K562 (cell line): ENCODE measurements around the gene SLC25A10. TPM values are rescaled to one million over a fixed set of nuclear protein-coding genes. Genes with fewer than 3 reads are reported as not detected.
A peak's percentile ranks its signal among the peaks of the same experiment; 100 is the strongest.

Source experiments
- ARID3A ChIP-seq: IDR thresholded peaks from 2 replicates; pipeline ENCODE4 v1.6.1; 2012; ENCODE audit warnings: low read depth, low read length, improper control_type of control experiment, borderline replicate concordance
- ATF7 ChIP-seq: fragments of 450-650 bp; IDR thresholded peaks from 2 replicates; pipeline ENCODE4 v1.7.1; 2014; ENCODE audit warnings: mild to moderate bottlenecking, moderate library complexity
- CREB3L1 ChIP-seq: fragments of 450-650 bp; IDR thresholded peaks from 2 replicates; pipeline ENCODE4 v1.6.1; 2014; ENCODE audit warnings: low read depth, mild to moderate bottlenecking, moderate library complexity, borderline replicate concordance
- FOXA3 ChIP-seq, 2 experiments: fragments of 450-650 bp in 1 of 2; sonication (generic) in 1 of 2; formaldehyde crosslinking; IDR thresholded peaks in 1 of 2; conservative IDR thresholded peaks in 1 of 2; 2 replicates each; pipeline versions ENCODE4 v1.4.0 to v1.8.0; 2020 to 2022; ENCODE audit warnings: mild to moderate bottlenecking in 2 of 2, missing genetic modification reagents in 1 of 2
- FOXJ3 ChIP-seq: sonication (generic); formaldehyde crosslinking; IDR thresholded peaks from 2 replicates; pipeline ENCODE4 v1.4.0; 2020; ENCODE audit warnings: mild to moderate bottlenecking, missing genetic modification reagents
- PTBP1 ChIP-seq: fragments of 200-400 bp; formaldehyde crosslinking; IDR thresholded peaks from 2 replicates; pipeline ENCODE4 v1.6.1; 2017; ENCODE audit warnings: low read depth, low read length
- RBM14 ChIP-seq: fragments of 200-400 bp; formaldehyde crosslinking; IDR thresholded peaks from 2 replicates; pipeline ENCODE4 v1.6.1; 2018; ENCODE audit warnings: low read depth, mild to moderate bottlenecking, low read length, moderate library complexity, borderline replicate concordance; ENCODE audit not compliant: insufficient read depth
- RBM39 ChIP-seq: fragments of 200-400 bp; formaldehyde crosslinking; optimal IDR thresholded peaks from 2 replicates; pipeline ENCODE3; 2018; ENCODE audit warnings: low read depth, low read length
- SIN3A ChIP-seq, 2 experiments: fragments of 150-350 bp in 1 of 2; IDR thresholded peaks; 2 replicates each; pipeline ENCODE4 v1.6.1; 2011 to 2016; ENCODE audit warnings: borderline replicate concordance in 2 of 2, low read depth in 2 of 2, low read length in 2 of 2, mild to moderate bottlenecking in 2 of 2, moderate library complexity in 2 of 2; ENCODE audit not compliant: control insufficient read depth in 1 of 2
- TFAP4 ChIP-seq: sonication (generic); formaldehyde crosslinking; IDR thresholded peaks from 2 replicates; pipeline ENCODE4 v1.8.0; 2022; ENCODE audit warnings: missing genetic modification reagents, mild to moderate bottlenecking, moderate library complexity, borderline replicate concordance
- THAP12 ChIP-seq: fragments of 250-450 bp; sonication (Bioruptor Pico); IDR thresholded peaks from 2 replicates; pipeline ENCODE4 v1.9.0; 2021; ENCODE audit warnings: mild to moderate bottlenecking, inconsistent platforms
- ZBED1 ChIP-seq: IDR thresholded peaks from 2 replicates; pipeline ENCODE4 v1.6.1; 2014
- ZNF263 ChIP-seq: sonication (generic); formaldehyde crosslinking; IDR thresholded peaks from 2 replicates; pipeline ENCODE4 v1.8.0; 2022; ENCODE audit warnings: mild to moderate bottlenecking, missing genetic modification reagents, borderline replicate concordance
- ZNF695 ChIP-seq: fragments of 450-650 bp; formaldehyde crosslinking; IDR thresholded peaks from 2 replicates; pipeline ENCODE4 v1.4.0; 2020; ENCODE audit warnings: mild to moderate bottlenecking, moderate library complexity
- polyA plus RNA-seq, 8 experiments: library from polyadenylated mRNA; depleted of rRNA in 4 of 8; stranded (reverse) in 5 of 8; unstranded in 3 of 8; fragments of >200 nt; fragmentation: Nextera tagmentation in 2 of 8; fragmentation: Illumina TruSeq in 1 of 8; extraction: Ambion mirVana in 2 of 8; extraction: Trizol in 1 of 8; gene quantifications; 2 replicates each; pipeline versions ENCODE4 v1.2.1 to v1.2.3, GENCODE V29; 2011 to 2014; ENCODE audit warnings: inconsistent platforms in 1 of 8, missing spikeins in 1 of 8
- total RNA-seq, 7 experiments: library from RNA; depleted of rRNA in 6 of 7; stranded (reverse); fragments of >200 nt in 6 of 7; fragmentation: Illumina TruSeq in 2 of 7; extraction: Trizol in 2 of 7; gene quantifications; 2 replicates each; pipeline versions ENCODE4 v1.2.1 to v1.2.3, GENCODE V29; 2011 to 2021; ENCODE audit warnings: low replicate concordance in 1 of 7
- TF ChIP-seq, protein P1 (sequence below): sonication (generic); formaldehyde crosslinking; IDR thresholded peaks from 2 replicates; pipeline ENCODE4 v1.8.1; 2023; ENCODE audit warnings: mild to moderate bottlenecking, missing genetic modification reagents

The SLC25A10 gene
- total and polyA plus RNA-seq, 9 of the 15 experiments (the other 6 are each of a cell fraction or from before 2014, with no cell fraction given), result 0.10 to 85.6 (median 34.3) TPM

GRCh38 chr17:81710514-81711308 is 1.4 kb upstream of the SLC25A10 start (continued):
- no peak for TF ChIP-seq RBM14
- peak; percentile 46; the same call in 1 of the 2 replicates for TF ChIP-seq ZBED1
- TF ChIP-seq CREB3L1, result no peak
- TF ChIP-seq THAP12 (CRISPR knock-in tag), result no peak
- TF ChIP-seq PTBP1, result 0 out of 2 replicates have a peak, but pooled peaks have one; percentile 13
- TF ChIP-seq FOXA3 (CRISPR knock-in tag; conservative IDR thresholded peaks at IDR 0.05 in 1 of 2, IDR thresholded peaks at IDR 0.05 in 1 of 2), result 0 out of 4 replicates have a peak, but pooled peaks of 1 of the 2 experiments have one; percentile 20
- TF ChIP-seq FOXJ3 (CRISPR knock-in tag), result no peak
- 0 out of 2 replicates have a peak, but pooled peaks have one; percentile 5 for TF ChIP-seq TFAP4 (CRISPR knock-in tag)
- TF ChIP-seq, protein P1, sequence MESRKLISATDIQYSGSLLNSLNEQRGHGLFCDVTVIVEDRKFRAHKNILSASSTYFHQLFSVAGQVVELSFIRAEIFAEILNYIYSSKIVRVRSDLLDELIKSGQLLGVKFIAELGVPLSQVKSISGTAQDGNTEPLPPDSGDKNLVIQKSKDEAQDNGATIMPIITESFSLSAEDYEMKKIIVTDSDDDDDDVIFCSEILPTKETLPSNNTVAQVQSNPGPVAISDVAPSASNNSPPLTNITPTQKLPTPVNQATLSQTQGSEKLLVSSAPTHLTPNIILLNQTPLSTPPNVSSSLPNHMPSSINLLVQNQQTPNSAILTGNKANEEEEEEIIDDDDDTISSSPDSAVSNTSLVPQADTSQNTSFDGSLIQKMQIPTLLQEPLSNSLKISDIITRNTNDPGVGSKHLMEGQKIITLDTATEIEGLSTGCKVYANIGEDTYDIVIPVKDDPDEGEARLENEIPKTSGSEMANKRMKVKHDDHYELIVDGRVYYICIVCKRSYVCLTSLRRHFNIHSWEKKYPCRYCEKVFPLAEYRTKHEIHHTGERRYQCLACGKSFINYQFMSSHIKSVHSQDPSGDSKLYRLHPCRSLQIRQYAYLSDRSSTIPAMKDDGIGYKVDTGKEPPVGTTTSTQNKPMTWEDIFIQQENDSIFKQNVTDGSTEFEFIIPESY (CRISPR knock-in tag), result peak; percentile 82
- TF ChIP-seq ZNF695 (CRISPR knock-in tag), result no peak
- no peak for TF ChIP-seq ARID3A
- TF ChIP-seq SIN3A (IDR thresholded peaks at IDR 0.05; ENCODE audit: borderline replicate concordance in 2 of 2, control insufficient read depth in 1 of 2, low read depth in 2 of 2, low read length in 2 of 2), result no peak
- TF ChIP-seq ZNF263 (CRISPR knock-in tag), result 0 out of 2 replicates have a peak, but pooled peaks have one; percentile 10
- peak; percentile 26 for TF ChIP-seq RBM39
- no peak for TF ChIP-seq ATF7
